NCI-H82 treated with DMSO at 0.1 percent for 48 hours (cell line): ENCODE results near the gene SLC22A8.
"Not testable (repeated sequence)": the region's sequence is repeated elsewhere in the genome, so short reads cannot be mapped to it uniquely, and the experiment has no call there.

Experiments
- DNase-seq: peaks from one replicate; lab custom pipeline; 2025; ENCODE audit not compliant: unreplicated experiment; lab: John Stamatoyannopoulos, UW

SLC22A8 gene

GRCh38 chr11:62988276-62988675 lies 27.4 kb downstream of the SLC22A8 start:
- DNase-seq, result no peak

- no peak for DNase-seq
These were observed 30.4 kb downstream of the SLC22A8 start for GRCh38 chr11:62985041-62985750.

- DNase-seq, result no peak
These were observed 31.1 kb downstream of the SLC22A8 start, which contains the start of gene SLC22A6 for GRCh38 chr11:62984451-62984991. SLC22A6 (minus strand) TSS chr11:62984967; CDS start chr11:62984690, 277 bp downstream.

- no peak for DNase-seq
These were observed 32.0 kb downstream of the SLC22A8 start for GRCh38 chr11:62983536-62984199.

GRCh38 chr11:62981743-62982142 lies 33.9 kb downstream of the SLC22A8 start:
- no peak for DNase-seq

- no peak for DNase-seq
These were observed 35.4 kb downstream of the SLC22A8 start for GRCh38 chr11:62980133-62980760.

- no peak for DNase-seq
These were observed 39.5 kb downstream of the SLC22A8 start for GRCh38 chr11:62976109-62976508.

GRCh38 chr11:62974848-62975522 lies 40.7 kb downstream of the SLC22A8 start:
- DNase-seq, result peak; percentile 46

- no peak for DNase-seq
These were observed 50.1 kb downstream of the SLC22A8 start for GRCh38 chr11:62965574-62965973.

- no peak for DNase-seq
These were observed 53.2 kb downstream of the SLC22A8 start for GRCh38 chr11:62962391-62962790.

GRCh38 chr11:62961017-62961570 lies 54.5 kb downstream of the SLC22A8 start:
- DNase-seq, result no peak

- no peak for DNase-seq
These were observed 56.1 kb downstream of the SLC22A8 start for GRCh38 chr11:62959422-62959980.

GRCh38 chr11:62958547-62959421 lies 56.9 kb downstream of the SLC22A8 start:
- peak; percentile 58 for DNase-seq

GRCh38 chr11:62957147-62957546 lies 58.5 kb downstream of the SLC22A8 start:
- no peak for DNase-seq

- DNase-seq, result no peak
These were observed 61.2 kb downstream of the SLC22A8 start for GRCh38 chr11:62954478-62954877.

GRCh38 chr11:62953811-62954210 lies 61.8 kb downstream of the SLC22A8 start:
- no peak for DNase-seq

- no peak for DNase-seq
These were observed 66.8 kb downstream of the SLC22A8 start for GRCh38 chr11:62948765-62949320.

GRCh38 chr11:62945538-62945937 lies 70.1 kb downstream of the SLC22A8 start:
- not testable (repeated sequence) for DNase-seq
